ENCODE measurements around the gene AMH.
A peak's percentile ranks its signal among the peaks of the same experiment; 100 is the strongest.

DNA sequence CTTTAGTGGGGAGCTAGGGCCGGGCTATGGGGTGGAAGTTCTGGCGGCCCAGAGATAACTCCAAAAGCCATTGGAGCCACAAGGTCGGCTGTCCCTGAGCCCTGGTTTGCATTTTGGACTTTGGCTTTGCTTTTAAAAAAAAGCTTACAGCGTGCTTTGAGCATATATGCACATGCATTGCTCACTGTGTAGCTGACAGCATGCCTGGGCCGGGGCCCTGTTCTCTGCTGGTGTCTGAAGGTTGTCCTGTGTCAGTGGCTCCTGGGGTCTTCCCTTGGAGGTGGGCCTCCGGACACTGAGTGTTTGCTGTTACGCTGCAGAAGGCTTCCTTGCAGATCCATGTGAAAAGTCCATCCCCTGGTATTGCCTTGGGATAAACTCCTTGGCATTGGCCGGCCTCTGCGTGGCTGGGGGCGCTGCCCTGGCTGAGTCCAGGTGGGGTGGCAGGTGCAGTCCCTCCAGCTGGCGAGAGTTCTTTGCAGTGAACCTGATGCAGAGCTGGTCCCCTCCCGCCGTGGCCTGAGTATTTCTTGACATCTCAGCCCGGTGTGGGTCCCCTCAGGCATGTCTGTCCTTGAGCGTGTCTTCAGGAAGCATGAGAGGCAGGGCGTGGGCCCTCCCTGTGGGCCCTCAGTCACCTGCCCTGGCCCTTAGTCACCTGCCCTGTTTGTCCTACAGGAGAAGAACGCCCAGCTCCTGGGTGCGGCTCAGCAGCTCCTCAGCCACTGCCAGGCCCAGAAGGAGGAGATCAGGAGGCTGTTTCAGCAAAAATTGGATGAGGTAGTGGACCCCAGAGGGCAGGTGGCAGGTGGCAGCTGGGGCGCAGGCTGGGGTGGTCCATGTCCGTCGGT is 36.0 kb upstream of the AMH start:
- TF ChIP-seq, protein P1, sequence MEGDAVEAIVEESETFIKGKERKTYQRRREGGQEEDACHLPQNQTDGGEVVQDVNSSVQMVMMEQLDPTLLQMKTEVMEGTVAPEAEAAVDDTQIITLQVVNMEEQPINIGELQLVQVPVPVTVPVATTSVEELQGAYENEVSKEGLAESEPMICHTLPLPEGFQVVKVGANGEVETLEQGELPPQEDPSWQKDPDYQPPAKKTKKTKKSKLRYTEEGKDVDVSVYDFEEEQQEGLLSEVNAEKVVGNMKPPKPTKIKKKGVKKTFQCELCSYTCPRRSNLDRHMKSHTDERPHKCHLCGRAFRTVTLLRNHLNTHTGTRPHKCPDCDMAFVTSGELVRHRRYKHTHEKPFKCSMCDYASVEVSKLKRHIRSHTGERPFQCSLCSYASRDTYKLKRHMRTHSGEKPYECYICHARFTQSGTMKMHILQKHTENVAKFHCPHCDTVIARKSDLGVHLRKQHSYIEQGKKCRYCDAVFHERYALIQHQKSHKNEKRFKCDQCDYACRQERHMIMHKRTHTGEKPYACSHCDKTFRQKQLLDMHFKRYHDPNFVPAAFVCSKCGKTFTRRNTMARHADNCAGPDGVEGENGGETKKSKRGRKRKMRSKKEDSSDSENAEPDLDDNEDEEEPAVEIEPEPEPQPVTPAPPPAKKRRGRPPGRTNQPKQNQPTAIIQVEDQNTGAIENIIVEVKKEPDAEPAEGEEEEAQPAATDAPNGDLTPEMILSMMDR (IDR thresholded peaks at IDR 0.05), result no peak
- TF ChIP-seq POLR2AphosphoS5 (IDR thresholded peaks at IDR 0.05) (peak in 2 of 3 donors; percentile 48 to 67), EP300 (IDR thresholded peaks at IDR 0.05) (no peak)

Measured in stomach (tissue), 4 donors.